AG08396 (cell line): Measurements from ENCODE around the gene LPAR3.

Experiments used
- DNase-seq: peaks from one replicate; pipeline ENCODE4 v3.0.0; 2012; ENCODE audit warnings: low spot score, mixed read lengths

Gene LPAR3

GRCh38 chr1:84857906-84858305 lies 35.1 kb downstream of the LPAR3 start:
- DNase-seq: no peak

- DNase-seq: no peak
Measured at GRCh38 chr1:84856726-84857270, 36.2 kb downstream of the LPAR3 start.

- DNase-seq: no peak
Measured at GRCh38 chr1:84855691-84856630, 37.0 kb downstream of the LPAR3 start.

GRCh38 chr1:84855168-84855567 lies 37.8 kb downstream of the LPAR3 start:
- no peak for DNase-seq

GRCh38 chr1:84853741-84854721 lies 39.0 kb downstream of the LPAR3 start:
- peak; percentile 36 for DNase-seq

- DNase-seq: peak; percentile 80
Measured at GRCh38 chr1:84851839-84852238, 41.2 kb downstream of the LPAR3 start.

- DNase-seq: no peak
Measured at GRCh38 chr1:84849357-84849975, 43.5 kb downstream of the LPAR3 start.

GRCh38 chr1:84847253-84848250 lies 45.5 kb downstream of the LPAR3 start:
- DNase-seq: peak; percentile 84

GRCh38 chr1:84846387-84846786 lies 46.6 kb downstream of the LPAR3 start:
- DNase-seq: no peak

- DNase-seq: no peak
Measured at GRCh38 chr1:84845357-84845756, 47.6 kb downstream of the LPAR3 start.

GRCh38 chr1:84844094-84844493 lies 48.9 kb downstream of the LPAR3 start:
- no peak for DNase-seq

GRCh38 chr1:84842748-84843231 lies 50.2 kb downstream of the LPAR3 start:
- DNase-seq: no peak

- no peak for DNase-seq
Measured at GRCh38 chr1:84841971-84842370, 51.0 kb downstream of the LPAR3 start.

- DNase-seq: no peak
Measured at GRCh38 chr1:84840346-84840745, 52.7 kb downstream of the LPAR3 start.

- DNase-seq: no peak
Measured at GRCh38 chr1:84839544-84839943, 53.5 kb downstream of the LPAR3 start.

- DNase-seq: no peak
Measured at GRCh38 chr1:84836145-84836544, 56.9 kb downstream of the LPAR3 start.

GRCh38 chr1:84835169-84835568 lies 57.8 kb downstream of the LPAR3 start:
- DNase-seq: no peak

- DNase-seq: peak; percentile 37
Measured at GRCh38 chr1:84834419-84835064, 58.5 kb downstream of the LPAR3 start.

GRCh38 chr1:84833194-84833593 lies 59.8 kb downstream of the LPAR3 start:
- DNase-seq: no peak

- DNase-seq: no peak
Measured at GRCh38 chr1:84830136-84830535, 62.9 kb downstream of the LPAR3 start.
